VCaP (cell line): ENCODE measurements around the gene IL2RA.
"Not testable (repeated sequence)": the region's sequence is repeated elsewhere in the genome, so short reads cannot be mapped to it uniquely, and the experiment has no call there.

Experiments used
- H3K27ac ChIP-seq: fragments of 450-650 bp; 2 replicates; pipeline ENCODE4 v1.5.1; 2017
- TF ChIP-seq, protein P1 (sequence below): fragments of 450-650 bp; conservative IDR thresholded peaks from 2 replicates; pipeline ENCODE4 v1.5.1; 2017; ENCODE audit warnings: mild to moderate bottlenecking, moderate library complexity

Gene IL2RA

DNA sequence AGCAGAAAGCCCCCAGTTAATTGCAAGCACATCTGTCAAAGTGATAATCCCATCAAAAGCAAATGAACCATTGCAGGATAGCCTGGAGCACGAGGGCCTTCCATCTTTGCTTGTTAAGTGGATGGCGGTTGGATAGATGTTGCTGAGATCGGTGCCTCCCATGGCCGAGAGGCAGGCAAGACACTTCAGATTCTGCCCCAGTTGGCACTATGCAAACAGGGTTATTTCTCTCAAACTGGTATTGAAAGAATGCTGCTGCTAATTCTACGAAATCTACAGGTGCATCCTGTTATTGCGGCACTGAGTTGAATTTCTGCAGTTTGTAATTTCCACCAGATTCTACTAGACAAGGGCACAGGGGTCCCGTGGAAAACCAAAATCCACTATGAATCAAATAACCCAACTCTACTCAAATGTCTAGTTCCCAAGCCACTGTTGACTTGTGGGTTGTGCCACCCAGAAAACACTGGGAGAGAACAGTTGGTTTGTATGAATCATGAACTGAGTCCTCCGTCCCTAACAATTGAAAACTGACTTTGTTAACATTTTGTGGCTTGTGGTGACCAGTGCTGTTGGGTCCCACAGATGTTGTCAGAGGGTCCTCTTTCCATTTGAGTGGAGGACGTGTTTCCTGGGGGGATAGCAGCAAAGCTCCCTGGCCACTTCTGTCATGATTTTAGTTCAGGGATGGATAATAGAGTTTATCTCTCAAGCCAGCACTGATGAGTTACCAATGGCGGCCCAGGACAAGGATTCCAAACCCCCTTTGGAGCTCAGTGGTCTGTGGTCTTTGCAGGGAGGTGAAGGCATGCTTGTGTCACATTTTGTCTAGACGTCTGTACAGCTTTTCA lies 7.1 kb upstream of the IL2RA start:
- TF ChIP-seq, protein P1, sequence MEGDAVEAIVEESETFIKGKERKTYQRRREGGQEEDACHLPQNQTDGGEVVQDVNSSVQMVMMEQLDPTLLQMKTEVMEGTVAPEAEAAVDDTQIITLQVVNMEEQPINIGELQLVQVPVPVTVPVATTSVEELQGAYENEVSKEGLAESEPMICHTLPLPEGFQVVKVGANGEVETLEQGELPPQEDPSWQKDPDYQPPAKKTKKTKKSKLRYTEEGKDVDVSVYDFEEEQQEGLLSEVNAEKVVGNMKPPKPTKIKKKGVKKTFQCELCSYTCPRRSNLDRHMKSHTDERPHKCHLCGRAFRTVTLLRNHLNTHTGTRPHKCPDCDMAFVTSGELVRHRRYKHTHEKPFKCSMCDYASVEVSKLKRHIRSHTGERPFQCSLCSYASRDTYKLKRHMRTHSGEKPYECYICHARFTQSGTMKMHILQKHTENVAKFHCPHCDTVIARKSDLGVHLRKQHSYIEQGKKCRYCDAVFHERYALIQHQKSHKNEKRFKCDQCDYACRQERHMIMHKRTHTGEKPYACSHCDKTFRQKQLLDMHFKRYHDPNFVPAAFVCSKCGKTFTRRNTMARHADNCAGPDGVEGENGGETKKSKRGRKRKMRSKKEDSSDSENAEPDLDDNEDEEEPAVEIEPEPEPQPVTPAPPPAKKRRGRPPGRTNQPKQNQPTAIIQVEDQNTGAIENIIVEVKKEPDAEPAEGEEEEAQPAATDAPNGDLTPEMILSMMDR = no peak
- H3K27ac ChIP-seq = no peak overlapping the region

GRCh38 chr10:6068422-6068821 lies 6.3 kb upstream of the IL2RA start:
- TF ChIP-seq, protein P1 = no peak
- H3K27ac ChIP-seq = no peak overlapping the region

- no peak overlapping the region for H3K27ac ChIP-seq
- TF ChIP-seq, protein P1 = no peak
Observed at GRCh38 chr10:6068006-6068405, 5.8 kb upstream of the IL2RA start.

GRCh38 chr10:6067457-6067856 lies 5.3 kb upstream of the IL2RA start:
- H3K27ac ChIP-seq = no peak overlapping the region
- TF ChIP-seq, protein P1 = no peak

DNA sequence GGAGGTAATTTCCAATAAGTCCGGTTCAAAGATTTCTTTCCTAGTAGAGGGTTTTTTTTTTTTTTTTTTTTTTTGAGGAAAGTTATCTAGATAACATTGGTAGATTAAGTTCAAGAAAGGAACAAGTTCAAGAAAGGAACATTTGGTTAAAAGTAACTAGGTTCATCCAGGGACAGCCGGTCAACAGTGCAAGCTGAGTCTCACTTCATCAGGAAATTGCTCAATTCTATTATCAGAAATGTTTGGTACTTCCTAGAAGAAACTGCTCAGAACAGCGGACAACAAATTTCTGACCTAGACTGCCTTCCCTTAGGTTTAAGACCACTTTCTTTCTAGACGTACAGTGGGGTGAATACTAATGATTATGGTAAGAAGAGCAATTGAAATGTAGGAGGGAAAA lies 3.7 kb upstream of the IL2RA start:
- no peak overlapping the region for H3K27ac ChIP-seq
- TF ChIP-seq, protein P1 = no peak

DNA sequence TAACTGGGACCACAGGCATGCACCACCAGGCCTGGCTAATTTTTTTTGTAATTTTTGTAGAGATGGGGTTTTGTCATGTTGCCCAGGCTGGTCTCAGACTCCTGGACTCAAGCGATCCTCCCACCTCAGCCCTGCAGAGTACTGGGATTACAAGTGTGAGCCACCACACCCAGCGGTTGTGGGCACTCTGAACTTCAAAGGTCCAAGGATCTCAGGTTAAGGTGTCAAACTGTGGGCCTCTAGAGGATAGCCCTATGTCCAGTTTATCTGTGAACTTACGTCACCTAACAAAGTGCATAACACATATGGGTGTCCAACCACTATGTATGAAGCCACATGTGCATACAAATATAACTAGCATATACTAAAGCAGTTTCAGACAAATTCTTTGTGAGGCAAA lies 3.2 kb upstream of the IL2RA start:
- TF ChIP-seq, protein P1 = no peak
- H3K27ac ChIP-seq = no peak overlapping the region

DNA sequence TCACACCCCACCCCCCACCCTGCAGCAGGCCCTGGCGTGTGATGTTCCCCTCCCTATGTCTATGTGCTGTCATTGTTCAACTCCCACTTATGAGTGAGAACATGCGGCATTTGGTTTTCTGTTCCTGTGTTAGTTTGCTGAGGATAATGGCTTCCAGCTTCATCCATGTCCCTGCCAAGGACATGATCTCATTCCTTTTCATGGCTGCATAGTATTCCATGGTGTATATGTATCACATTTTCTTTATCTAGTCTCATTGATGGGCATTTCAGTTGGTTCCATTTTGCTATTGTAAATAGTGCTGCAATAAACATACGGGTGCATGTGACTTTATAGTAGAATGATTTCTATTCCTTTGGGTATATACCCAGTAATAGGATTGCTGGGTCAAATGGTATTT lies 2.6 kb upstream of the IL2RA start:
- not testable (repeated sequence) for H3K27ac ChIP-seq

GRCh38 chr10:6064119-6064518 lies 2.0 kb upstream of the IL2RA start:
- no peak overlapping the region for H3K27ac ChIP-seq
- TF ChIP-seq, protein P1 = no peak
